ENCODE data around the gene PALLD.

The PALLD gene

GRCh38 chr4:168528131-168528949, 31.5 kb downstream of the PALLD start:
- H3K9me3 ChIP-seq (ENCODE audit: control insufficient read depth, insufficient read depth, low read length), result no peaks in the 10 kb centered on the region
- H3K9ac ChIP-seq (ENCODE audit: low read depth, low read length), result no peak overlapping the region
- H3K36me3 ChIP-seq (ENCODE audit: control insufficient read depth, insufficient read depth, low read length), result no peaks in the 10 kb centered on the region
- no peaks in the 10 kb centered on the region for H3K4me1 ChIP-seq (ENCODE audit: control insufficient read depth, insufficient read depth, low read length)
- no peaks in the 10 kb centered on the region for H3K27me3 ChIP-seq (ENCODE audit: control insufficient read depth, insufficient read depth, low read length)
- no peak overlapping the region for H3K27ac ChIP-seq (ENCODE audit: low read depth, low read length)
- H3K4me3 ChIP-seq (ENCODE audit: low read depth, low read length), result no peak overlapping the region

GRCh38 chr4:168529257-168529656, 32.4 kb downstream of the PALLD start:
- no peaks in the 10 kb centered on the region for H3K9me3 ChIP-seq (ENCODE audit: control insufficient read depth, insufficient read depth, low read length)
- no peaks in the 10 kb centered on the region for H3K4me1 ChIP-seq (ENCODE audit: control insufficient read depth, insufficient read depth, low read length)
- H3K27ac ChIP-seq (ENCODE audit: low read depth, low read length), result no peak overlapping the region
- no peak overlapping the region for H3K4me3 ChIP-seq (ENCODE audit: low read depth, low read length)
- no peak overlapping the region for H3K9ac ChIP-seq (ENCODE audit: low read depth, low read length)
- H3K36me3 ChIP-seq (ENCODE audit: control insufficient read depth, insufficient read depth, low read length), result no peaks in the 10 kb centered on the region
- no peaks in the 10 kb centered on the region for H3K27me3 ChIP-seq (ENCODE audit: control insufficient read depth, insufficient read depth, low read length)

- no peak overlapping the region for H3K4me3 ChIP-seq (ENCODE audit: low read depth, low read length)
- H3K27me3 ChIP-seq (ENCODE audit: control insufficient read depth, insufficient read depth, low read length), result no peaks in the 10 kb centered on the region
- H3K27ac ChIP-seq (ENCODE audit: low read depth, low read length), result no peak overlapping the region
- H3K36me3 ChIP-seq (ENCODE audit: control insufficient read depth, insufficient read depth, low read length), result no peaks in the 10 kb centered on the region
- no peaks in the 10 kb centered on the region for H3K9me3 ChIP-seq (ENCODE audit: control insufficient read depth, insufficient read depth, low read length)
- H3K4me1 ChIP-seq (ENCODE audit: control insufficient read depth, insufficient read depth, low read length), result no peaks in the 10 kb centered on the region
- H3K9ac ChIP-seq (ENCODE audit: low read depth, low read length), result no peak overlapping the region
Observed at GRCh38 chr4:168531305-168531704, 34.5 kb downstream of the PALLD start.

- Histone ChIP-seq H3K4me1 (ENCODE audit: control insufficient read depth, insufficient read depth, low read length) (no peaks in the 10 kb centered on the region), H3K9me3 (ENCODE audit: control insufficient read depth, insufficient read depth, low read length) (no peaks in the 10 kb centered on the region), H3K9ac (ENCODE audit: low read depth, low read length) (no peak overlapping the region), H3K36me3 (ENCODE audit: control insufficient read depth, insufficient read depth, low read length) (no peaks in the 10 kb centered on the region), H3K27me3 (ENCODE audit: control insufficient read depth, insufficient read depth, low read length) (no peaks in the 10 kb centered on the region), H3K27ac (ENCODE audit: low read depth, low read length) (no peak overlapping the region), H3K4me3 (ENCODE audit: low read depth, low read length) (no peak overlapping the region)
Observed at GRCh38 chr4:168534535-168534934, 37.7 kb downstream of the PALLD start.

GRCh38 chr4:168535689-168536088, 38.8 kb downstream of the PALLD start:
- Histone ChIP-seq H3K27me3 (ENCODE audit: control insufficient read depth, insufficient read depth, low read length) (no peaks in the 10 kb centered on the region), H3K9ac (ENCODE audit: low read depth, low read length) (no peak overlapping the region), H3K9me3 (ENCODE audit: control insufficient read depth, insufficient read depth, low read length) (no peaks in the 10 kb centered on the region), H3K4me1 (ENCODE audit: control insufficient read depth, insufficient read depth, low read length) (peaks cover 6% of the 10 kb centered on the region), H3K36me3 (ENCODE audit: control insufficient read depth, insufficient read depth, low read length) (no peaks in the 10 kb centered on the region), H3K27ac (ENCODE audit: low read depth, low read length) (no peak overlapping the region), H3K4me3 (ENCODE audit: low read depth, low read length) (no peak overlapping the region)

- Histone ChIP-seq H3K4me3 (ENCODE audit: low read depth, low read length) (no peak overlapping the region), H3K4me1 (ENCODE audit: control insufficient read depth, insufficient read depth, low read length) (peaks cover 6% of the 10 kb centered on the region), H3K9me3 (ENCODE audit: control insufficient read depth, insufficient read depth, low read length) (no peaks in the 10 kb centered on the region), H3K9ac (ENCODE audit: low read depth, low read length) (no peak overlapping the region), H3K27me3 (ENCODE audit: control insufficient read depth, insufficient read depth, low read length) (no peaks in the 10 kb centered on the region), H3K27ac (ENCODE audit: low read depth, low read length) (no peak overlapping the region), H3K36me3 (ENCODE audit: control insufficient read depth, insufficient read depth, low read length) (no peaks in the 10 kb centered on the region)
Observed at GRCh38 chr4:168536448-168536847, 39.6 kb downstream of the PALLD start.

GRCh38 chr4:168537086-168537485, 40.2 kb downstream of the PALLD start:
- H3K4me3 ChIP-seq (ENCODE audit: low read depth, low read length), result no peak overlapping the region
- no peaks in the 10 kb centered on the region for H3K36me3 ChIP-seq (ENCODE audit: control insufficient read depth, insufficient read depth, low read length)
- H3K9me3 ChIP-seq (ENCODE audit: control insufficient read depth, insufficient read depth, low read length), result no peaks in the 10 kb centered on the region
- H3K27ac ChIP-seq (ENCODE audit: low read depth, low read length), result no peak overlapping the region
- no peak overlapping the region for H3K9ac ChIP-seq (ENCODE audit: low read depth, low read length)
- peaks cover 6% of the 10 kb centered on the region for H3K4me1 ChIP-seq (ENCODE audit: control insufficient read depth, insufficient read depth, low read length)
- H3K27me3 ChIP-seq (ENCODE audit: control insufficient read depth, insufficient read depth, low read length), result no peaks in the 10 kb centered on the region

GRCh38 chr4:168537571-168537970, 40.7 kb downstream of the PALLD start:
- Histone ChIP-seq H3K9ac (ENCODE audit: low read depth, low read length) (no peak overlapping the region), H3K27ac (ENCODE audit: low read depth, low read length) (no peak overlapping the region), H3K27me3 (ENCODE audit: control insufficient read depth, insufficient read depth, low read length) (no peaks in the 10 kb centered on the region), H3K9me3 (ENCODE audit: control insufficient read depth, insufficient read depth, low read length) (no peaks in the 10 kb centered on the region), H3K4me3 (ENCODE audit: low read depth, low read length) (no peak overlapping the region), H3K4me1 (ENCODE audit: control insufficient read depth, insufficient read depth, low read length) (peaks cover 6% of the 10 kb centered on the region), H3K36me3 (ENCODE audit: control insufficient read depth, insufficient read depth, low read length) (no peaks in the 10 kb centered on the region)

- Histone ChIP-seq H3K9me3 (ENCODE audit: control insufficient read depth, insufficient read depth, low read length) (no peaks in the 10 kb centered on the region), H3K36me3 (ENCODE audit: control insufficient read depth, insufficient read depth, low read length) (no peaks in the 10 kb centered on the region), H3K27me3 (ENCODE audit: control insufficient read depth, insufficient read depth, low read length) (no peaks in the 10 kb centered on the region), H3K27ac (ENCODE audit: low read depth, low read length) (no peak overlapping the region), H3K4me1 (ENCODE audit: control insufficient read depth, insufficient read depth, low read length) (peaks cover 6% of the 10 kb centered on the region), H3K4me3 (ENCODE audit: low read depth, low read length) (no peak overlapping the region), H3K9ac (ENCODE audit: low read depth, low read length) (no peak overlapping the region)
Observed at GRCh38 chr4:168538632-168539031, 41.8 kb downstream of the PALLD start.

- H3K27ac ChIP-seq (ENCODE audit: low read depth, low read length), result peak overlapping the region; percentile 8
- H3K9ac ChIP-seq (ENCODE audit: low read depth, low read length), result no peak overlapping the region
Observed at GRCh38 chr4:168540086-168540485, 43.2 kb downstream of the PALLD start.

GRCh38 chr4:168540503-168541265, 43.8 kb downstream of the PALLD start:
- Histone ChIP-seq H3K4me3 (ENCODE audit: low read depth, low read length) (no peak overlapping the region), H3K4me1 (ENCODE audit: control insufficient read depth, insufficient read depth, low read length) (peaks cover 8% of the 10 kb centered on the region), H3K9ac (ENCODE audit: low read depth, low read length) (no peak overlapping the region), H3K9me3 (ENCODE audit: control insufficient read depth, insufficient read depth, low read length) (no peaks in the 10 kb centered on the region), H3K36me3 (ENCODE audit: control insufficient read depth, insufficient read depth, low read length) (no peaks in the 10 kb centered on the region), H3K27me3 (ENCODE audit: control insufficient read depth, insufficient read depth, low read length) (no peaks in the 10 kb centered on the region), H3K27ac (ENCODE audit: low read depth, low read length) (no peak overlapping the region)

More at GRCh38 chr4:168540086-168540485, 43.2 kb downstream of the PALLD start:
- H3K4me3 ChIP-seq (ENCODE audit: low read depth, low read length), result no peak overlapping the region
- peaks cover 6% of the 10 kb centered on the region for H3K4me1 ChIP-seq (ENCODE audit: control insufficient read depth, insufficient read depth, low read length)
- H3K36me3 ChIP-seq (ENCODE audit: control insufficient read depth, insufficient read depth, low read length), result no peaks in the 10 kb centered on the region
- no peaks in the 10 kb centered on the region for H3K9me3 ChIP-seq (ENCODE audit: control insufficient read depth, insufficient read depth, low read length)
- H3K27me3 ChIP-seq (ENCODE audit: control insufficient read depth, insufficient read depth, low read length), result no peaks in the 10 kb centered on the region

All from HUES48 (cell line).